Measurements from ENCODE around the gene MDM4.

DNA sequence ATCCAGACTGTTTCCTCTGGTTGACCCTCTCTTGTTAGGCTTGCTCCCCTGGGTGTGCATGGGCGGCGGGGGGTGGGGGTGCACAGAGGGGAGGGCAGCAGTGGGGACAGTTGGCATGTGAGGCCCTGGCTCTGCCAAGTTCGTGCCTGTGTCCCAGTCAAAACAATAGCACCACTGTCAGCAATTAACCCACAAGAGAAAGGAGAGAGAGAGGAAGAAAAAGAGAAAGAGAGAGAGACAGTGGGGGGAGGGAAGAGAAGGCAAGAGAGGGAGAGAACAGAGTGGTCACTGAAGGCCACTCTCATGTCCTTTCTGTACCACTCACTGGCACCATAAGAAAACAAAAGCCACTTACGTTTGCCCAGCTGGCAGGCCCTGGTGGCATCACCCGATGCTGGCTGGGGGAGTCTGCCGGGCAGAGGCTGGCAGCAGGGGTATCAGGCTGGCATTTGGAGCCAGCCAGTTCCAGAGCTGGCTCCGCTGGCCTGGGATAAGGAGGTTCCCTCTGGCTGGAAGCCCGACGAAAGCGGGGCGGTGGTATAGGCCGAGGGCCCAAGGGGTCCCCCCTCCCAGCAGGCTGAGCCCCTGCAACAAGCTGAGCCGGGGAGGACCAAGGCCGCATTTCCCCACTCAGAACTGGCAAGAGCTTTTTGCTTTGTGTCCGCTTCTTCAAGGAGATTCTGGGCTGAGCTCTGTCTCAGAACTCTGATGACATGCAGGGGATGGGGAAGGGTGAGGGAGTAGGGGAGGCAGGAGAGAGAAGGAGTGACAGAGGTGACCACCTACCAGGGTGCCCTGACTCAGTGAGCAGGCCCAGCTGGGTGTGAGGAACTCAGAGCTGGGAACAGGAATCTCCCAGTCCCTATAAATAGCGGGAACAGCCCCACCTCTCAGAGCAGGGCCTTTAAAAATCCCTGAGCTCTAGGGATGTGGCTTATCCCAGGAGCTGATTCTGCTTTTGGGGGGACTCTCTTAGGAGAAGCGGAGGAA is 49.5 kb upstream of the MDM4 start:
- TF ChIP-seq CTCF (conservative IDR thresholded peaks at IDR 0.05 in 1 of 2, IDR thresholded peaks at IDR 0.05 in 1 of 2; ENCODE audit: extremely low read depth in 1 of 2, insufficient read depth in 1 of 2, low read depth in 1 of 2, low read length in 2 of 2) (no peak), EZH2 (IDR thresholded peaks at IDR 0.05; ENCODE audit: borderline replicate concordance, low read length) (no peak)
